OCI-LY1 (cell line): ENCODE data around the gene PTPRU.

ENCODE experiments used
- H2AFZ ChIP-seq: fragments of 200-600 bp; sonication (generic), shearing (Covaris generic); 2 replicates; pipeline ENCODE4 v1.6.0; 2014; ENCODE audit warnings: antibody characterized with exemption, mild to moderate bottlenecking, low read length
- H3F3A ChIP-seq: fragments of 200-600 bp; sonication (generic), shearing (Covaris generic); 2 replicates; pipeline ENCODE4 v1.6.0; 2014; ENCODE audit warnings: mild to moderate bottlenecking, antibody characterized with exemption, low read length, moderate library complexity; ENCODE audit not compliant: insufficient read depth
- H3K27ac ChIP-seq: fragments of 200-600 bp; sonication (generic); 2 replicates; pipeline ENCODE4 v1.5.1; 2014; ENCODE audit warnings: low read length, mixed run types, mild to moderate bottlenecking, low read depth; ENCODE audit not compliant: poor library complexity, severe bottlenecking
- H3K27me3 ChIP-seq: fragments of 200-600 bp; sonication (generic); 2 replicates; pipeline ENCODE4 v1.6.0; 2014; ENCODE audit warnings: antibody characterized with exemption, mild to moderate bottlenecking, low read length, moderate library complexity; ENCODE audit not compliant: insufficient read depth
- H3K36me3 ChIP-seq: fragments of 200-600 bp; sonication (generic); 2 replicates; pipeline ENCODE4 v1.6.1; 2014; ENCODE audit warnings: mild to moderate bottlenecking, antibody characterized with exemption, low read length, moderate library complexity, mixed read lengths; ENCODE audit not compliant: insufficient read depth
- H3K4me1 ChIP-seq: fragments of 200-600 bp; sonication (generic); 2 replicates; pipeline ENCODE4 v1.5.1; 2014; ENCODE audit warnings: mild to moderate bottlenecking, low read length, moderate library complexity; ENCODE audit not compliant: insufficient read depth, severe bottlenecking
- H3K4me2 ChIP-seq: fragments of 200-600 bp; sonication (generic), shearing (Covaris generic); 2 replicates; pipeline ENCODE4 v1.6.1; 2014; ENCODE audit warnings: low read length
- H3K4me3 ChIP-seq: fragments of 200-600 bp; sonication (generic); 2 replicates; pipeline ENCODE4 v1.5.1; 2014; ENCODE audit warnings: low read length, low read depth, mild to moderate bottlenecking, mixed read lengths; ENCODE audit not compliant: poor library complexity, severe bottlenecking
- H3K79me2 ChIP-seq: fragments of 200-600 bp; shearing (Covaris generic); 2 replicates; pipeline ENCODE4 v1.6.1; 2016; ENCODE audit warnings: mixed run types, low read length, mixed read lengths; ENCODE audit not compliant: insufficient read depth
- H3K9ac ChIP-seq: fragments of 200-600 bp; sonication (generic), shearing (Covaris generic); 2 replicates; pipeline ENCODE4 v1.6.1; 2014; ENCODE audit warnings: mild to moderate bottlenecking, low read length, mixed read lengths
- H3K9me2 ChIP-seq: fragments of 200-600 bp; sonication (generic), shearing (Covaris generic); 2 replicates; pipeline ENCODE4 v1.6.1; 2014; ENCODE audit warnings: low read depth, mild to moderate bottlenecking, low read length, mixed read lengths
- H3K9me3 ChIP-seq: fragments of 200-600 bp; shearing (Covaris generic); 2 replicates; pipeline ENCODE4 v1.6.1; 2014; ENCODE audit warnings: low read length, mixed read lengths
- H4K20me1 ChIP-seq: fragments of 200-600 bp; sonication (generic), shearing (Covaris generic); 2 replicates; pipeline ENCODE4 v1.6.0; 2016; ENCODE audit warnings: mild to moderate bottlenecking, low read length; ENCODE audit not compliant: insufficient read depth
- EZH2 ChIP-seq: fragments of 200-600 bp; sonication (generic), shearing (Covaris generic); IDR thresholded peaks from 2 replicates; pipeline ENCODE4 v1.8.0; 2017; ENCODE audit warnings: borderline replicate concordance, mixed run types, mild to moderate bottlenecking, antibody characterized with exemption, low read length, moderate library complexity, mixed read lengths
- TF ChIP-seq, protein P1 (sequence below): fragments of 200-600 bp; sonication (generic), shearing (Covaris generic); IDR thresholded peaks from 2 replicates; pipeline ENCODE4 v1.5.1; 2017; ENCODE audit warnings: mild to moderate bottlenecking, antibody characterized with exemption, low read length, moderate library complexity, mixed read lengths

Gene PTPRU

DNA sequence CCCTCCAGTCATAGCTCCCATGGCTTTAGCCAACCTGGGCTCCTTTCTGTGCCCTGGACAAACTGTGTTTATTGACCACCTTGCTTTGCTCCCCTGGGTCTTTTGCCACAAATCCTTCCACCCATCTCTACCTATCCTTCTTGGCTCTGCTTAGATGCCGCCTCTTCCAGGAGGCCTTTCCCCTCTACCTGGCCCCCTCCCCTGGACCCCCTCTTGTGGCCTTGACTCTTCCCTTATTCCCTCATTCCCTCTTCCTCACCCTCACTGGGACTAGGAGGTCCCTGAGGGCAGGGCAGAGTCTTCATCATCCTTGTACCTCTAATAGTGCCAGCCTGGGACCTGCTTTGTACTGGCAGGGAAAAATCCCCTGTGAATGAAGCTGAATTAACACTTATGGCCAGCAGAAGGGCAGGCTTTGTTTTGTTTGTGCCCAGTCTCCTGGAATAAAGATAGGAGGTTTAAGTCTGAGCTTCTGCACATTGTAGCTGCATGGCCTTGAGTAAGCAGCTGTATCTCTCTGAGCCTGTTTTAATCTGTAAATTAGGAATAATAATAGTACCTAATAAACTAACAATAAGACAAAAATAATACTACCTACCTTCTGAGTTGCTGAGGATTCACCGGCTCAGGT lies 13.7 kb downstream of the PTPRU start:
- Histone ChIP-seq H3K27ac (no peak overlapping the region), H3K79me2 (no peaks in the 10 kb centered on the region), H3K27me3 (peaks cover 5% of the 10 kb centered on the region; the same call in 1 of the 2 replicates), H3K9me2 (no peaks in the 10 kb centered on the region), H3K9ac (no peak overlapping the region), H3K36me3 (no peaks in the 10 kb centered on the region), H3K4me1 (no peaks in the 10 kb centered on the region), H2AFZ (no peak overlapping the region), H3K4me2 (no peak overlapping the region), H3K4me3 (no peak overlapping the region), H3F3A (no peaks in the 10 kb centered on the region), H4K20me1 (no peaks in the 10 kb centered on the region), H3K9me3 (no peaks in the 10 kb centered on the region)
- TF ChIP-seq, protein P1, sequence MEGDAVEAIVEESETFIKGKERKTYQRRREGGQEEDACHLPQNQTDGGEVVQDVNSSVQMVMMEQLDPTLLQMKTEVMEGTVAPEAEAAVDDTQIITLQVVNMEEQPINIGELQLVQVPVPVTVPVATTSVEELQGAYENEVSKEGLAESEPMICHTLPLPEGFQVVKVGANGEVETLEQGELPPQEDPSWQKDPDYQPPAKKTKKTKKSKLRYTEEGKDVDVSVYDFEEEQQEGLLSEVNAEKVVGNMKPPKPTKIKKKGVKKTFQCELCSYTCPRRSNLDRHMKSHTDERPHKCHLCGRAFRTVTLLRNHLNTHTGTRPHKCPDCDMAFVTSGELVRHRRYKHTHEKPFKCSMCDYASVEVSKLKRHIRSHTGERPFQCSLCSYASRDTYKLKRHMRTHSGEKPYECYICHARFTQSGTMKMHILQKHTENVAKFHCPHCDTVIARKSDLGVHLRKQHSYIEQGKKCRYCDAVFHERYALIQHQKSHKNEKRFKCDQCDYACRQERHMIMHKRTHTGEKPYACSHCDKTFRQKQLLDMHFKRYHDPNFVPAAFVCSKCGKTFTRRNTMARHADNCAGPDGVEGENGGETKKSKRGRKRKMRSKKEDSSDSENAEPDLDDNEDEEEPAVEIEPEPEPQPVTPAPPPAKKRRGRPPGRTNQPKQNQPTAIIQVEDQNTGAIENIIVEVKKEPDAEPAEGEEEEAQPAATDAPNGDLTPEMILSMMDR = no peak
- TF ChIP-seq EZH2 = no peak

DNA sequence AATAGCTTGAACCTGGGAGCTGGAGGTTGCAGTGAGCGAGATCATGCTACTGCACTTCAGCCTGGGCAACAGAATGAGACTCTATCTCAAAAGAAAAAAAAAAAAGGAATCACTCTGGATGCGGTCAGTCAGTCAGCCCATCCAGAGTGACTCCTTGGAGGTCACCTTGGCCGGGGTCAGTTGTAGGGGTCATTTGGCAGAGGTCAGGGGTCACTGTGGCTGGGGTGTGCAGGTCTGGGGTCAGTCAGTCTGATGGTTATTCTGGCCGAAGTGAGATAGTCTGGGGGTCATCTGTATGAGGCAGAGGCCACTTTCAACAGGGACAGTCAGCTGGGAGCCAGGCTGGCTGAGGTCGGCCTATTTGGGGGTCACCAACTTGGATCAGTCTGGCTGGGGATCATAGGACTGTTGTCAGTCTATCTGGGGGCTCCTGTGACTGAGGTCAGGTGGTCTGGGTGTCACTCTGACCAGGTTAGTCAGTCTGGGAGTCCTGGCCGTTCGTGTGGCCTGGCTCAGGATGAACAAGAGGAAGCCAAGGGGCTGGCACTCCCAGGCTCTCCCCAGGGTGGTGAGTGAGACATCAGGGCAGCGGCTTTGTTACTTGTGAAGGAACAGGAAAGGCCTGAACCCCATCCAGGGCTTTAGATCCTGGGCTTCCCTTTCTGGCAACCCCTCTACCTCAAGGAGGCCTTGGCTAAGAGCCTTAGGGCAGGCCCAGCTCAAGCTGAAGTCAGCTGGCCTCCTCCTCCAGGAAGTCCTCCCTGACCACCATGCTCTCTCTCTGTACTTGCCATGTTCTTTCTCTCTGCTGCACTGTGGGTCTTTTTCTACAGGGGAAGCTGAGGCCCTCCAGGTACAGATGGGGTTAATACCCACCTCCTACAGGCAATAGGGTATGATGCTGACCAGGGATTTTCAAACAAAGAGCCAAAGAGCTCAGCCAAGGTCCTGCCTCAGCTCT lies 15.1 kb downstream of the PTPRU start:
- Histone ChIP-seq H3K27ac (no peak overlapping the region), H3K9me2 (no peaks in the 10 kb centered on the region), H3F3A (no peaks in the 10 kb centered on the region), H3K36me3 (no peaks in the 10 kb centered on the region), H3K9ac (no peak overlapping the region), H3K9me3 (no peaks in the 10 kb centered on the region), H3K4me2 (no peak overlapping the region), H4K20me1 (no peaks in the 10 kb centered on the region), H3K4me3 (no peak overlapping the region), H3K79me2 (no peaks in the 10 kb centered on the region), H3K27me3 (peaks cover 5% of the 10 kb centered on the region; the same call in 1 of the 2 replicates), H2AFZ (no peak overlapping the region), H3K4me1 (no peaks in the 10 kb centered on the region)
- TF ChIP-seq EZH2 = no peak
- TF ChIP-seq, protein P1 = no peak

GRCh38 chr1:29253180-29253579 lies 16.9 kb downstream of the PTPRU start:
- Histone ChIP-seq H3K4me1 (no peaks in the 10 kb centered on the region), H3F3A (no peaks in the 10 kb centered on the region), H3K9me2 (no peaks in the 10 kb centered on the region), H3K4me2 (no peak overlapping the region), H4K20me1 (no peaks in the 10 kb centered on the region), H3K4me3 (no peak overlapping the region), H3K9me3 (no peaks in the 10 kb centered on the region), H3K9ac (no peak overlapping the region), H3K36me3 (no peaks in the 10 kb centered on the region), H3K27ac (no peak overlapping the region), H2AFZ (no peak overlapping the region), H3K27me3 (peaks cover 5% of the 10 kb centered on the region; the same call in 1 of the 2 replicates), H3K79me2 (no peaks in the 10 kb centered on the region)
- no peak for TF ChIP-seq EZH2
- TF ChIP-seq, protein P1 = no peak
